ENCODE results near the gene GFRA1. TPM values are rescaled to one million over a fixed set of nuclear protein-coding genes. Genes with fewer than 3 reads are reported as not detected.

GFRA1 gene
- total RNA-seq, 2 experiments from 2014 or later = not detected

GRCh38 chr10:116281775-116282174 lies 8.8 kb upstream of the GFRA1 start:
- Histone ChIP-seq H3K4me2 (ENCODE audit: low read length) (no peak overlapping the region), H4K20me1 (ENCODE audit: insufficient read depth, low read length) (no peaks in the 10 kb centered on the region), H3K9me2 (ENCODE audit: insufficient read depth, low read length) (no peaks in the 10 kb centered on the region), H3K4me3 (ENCODE audit: low read depth, low read length, poor library complexity, severe bottlenecking) (no peak overlapping the region), H2AFZ (ENCODE audit: low read length) (no peak overlapping the region), H3K4me1 (ENCODE audit: insufficient read depth, low read length, poor library complexity, severe bottlenecking) (no peaks in the 10 kb centered on the region), H3K27ac (ENCODE audit: low read depth, low read length, poor library complexity, severe bottlenecking) (no peak overlapping the region), H3K79me2 (ENCODE audit: insufficient read depth, low read depth, low read length) (no peaks in the 10 kb centered on the region), H3K36me3 (ENCODE audit: insufficient read depth, low read length) (no peaks in the 10 kb centered on the region), H3K9me3 (ENCODE audit: low read length) (no peaks in the 10 kb centered on the region)
- TF ChIP-seq EZH2phosphoT487 (IDR thresholded peaks at IDR 0.05; ENCODE audit: borderline replicate concordance, low read depth, low read length) (no peak), CTCF (conservative IDR thresholded peaks at IDR 0.05; ENCODE audit: low read length) (no peak)
- intact Hi-C loops (cut with micrococcal nuclease; ENCODE audit: unreplicated experiment) = no loop called here
- BruUV-seq (replicated peaks) = no TSS peak
- POLR2A ChIA-PET = no interaction called here
- CTCF ChIA-PET (ENCODE audit: unreplicated experiment) = no interaction called here
- no peak for DNase-seq (ENCODE audit: low spot score)

GRCh38 chr10:116278846-116279245 lies 5.8 kb upstream of the GFRA1 start:
- no TSS peak for BruUV-seq (replicated peaks)
- TF ChIP-seq CTCF (conservative IDR thresholded peaks at IDR 0.05; ENCODE audit: low read length) (no peak), EZH2phosphoT487 (IDR thresholded peaks at IDR 0.05; ENCODE audit: borderline replicate concordance, low read depth, low read length) (no peak)
- Histone ChIP-seq H3K4me1 (ENCODE audit: insufficient read depth, low read length, poor library complexity, severe bottlenecking) (no peaks in the 10 kb centered on the region), H3K9me3 (ENCODE audit: low read length) (no peaks in the 10 kb centered on the region), H2AFZ (ENCODE audit: low read length) (no peak overlapping the region), H3K79me2 (ENCODE audit: insufficient read depth, low read depth, low read length) (no peaks in the 10 kb centered on the region), H3K9me2 (ENCODE audit: insufficient read depth, low read length) (no peaks in the 10 kb centered on the region), H3K36me3 (ENCODE audit: insufficient read depth, low read length) (no peaks in the 10 kb centered on the region), H3K4me2 (ENCODE audit: low read length) (no peak overlapping the region), H3K4me3 (ENCODE audit: low read depth, low read length, poor library complexity, severe bottlenecking) (no peak overlapping the region), H3K27ac (ENCODE audit: low read depth, low read length, poor library complexity, severe bottlenecking) (no peak overlapping the region), H4K20me1 (ENCODE audit: insufficient read depth, low read length) (no peaks in the 10 kb centered on the region)
- intact Hi-C loops (cut with micrococcal nuclease; ENCODE audit: unreplicated experiment) = no loop called here
- POLR2A ChIA-PET = no interaction called here
- DNase-seq (ENCODE audit: low spot score) = no peak
- CTCF ChIA-PET (ENCODE audit: unreplicated experiment) = no interaction called here

GRCh38 chr10:116276981-116277380 lies 4.0 kb upstream of the GFRA1 start:
- intact Hi-C loops (cut with micrococcal nuclease; ENCODE audit: unreplicated experiment) = no loop called here
- BruUV-seq (replicated peaks) = no TSS peak

More at GRCh38 chr10:116276981-116277380, 4.0 kb upstream of the GFRA1 start:
- POLR2A ChIA-PET = no interaction called here
- no peak for TF ChIP-seq CTCF (conservative IDR thresholded peaks at IDR 0.05; ENCODE audit: low read length)
- TF ChIP-seq EZH2phosphoT487 (IDR thresholded peaks at IDR 0.05; ENCODE audit: borderline replicate concordance, low read depth, low read length) = no peak
- DNase-seq (ENCODE audit: low spot score) = no peak
- no peaks in the 10 kb centered on the region for H4K20me1 ChIP-seq (ENCODE audit: insufficient read depth, low read length)
- H3K9me2 ChIP-seq (ENCODE audit: insufficient read depth, low read length) = no peaks in the 10 kb centered on the region
- no peaks in the 10 kb centered on the region for H3K79me2 ChIP-seq (ENCODE audit: insufficient read depth, low read depth, low read length)
- no peak overlapping the region for H3K4me2 ChIP-seq (ENCODE audit: low read length)
- no peaks in the 10 kb centered on the region for H3K36me3 ChIP-seq (ENCODE audit: insufficient read depth, low read length)
- CTCF ChIA-PET (ENCODE audit: unreplicated experiment) = interaction anchor here (0.6 kb wide), 1 partner anchor 1776 kb away, joined by 3 read pairs; no protein-coding TSS in a partner anchor
- H3K27ac ChIP-seq (ENCODE audit: low read depth, low read length, poor library complexity, severe bottlenecking) = no peak overlapping the region
- H3K4me3 ChIP-seq (ENCODE audit: low read depth, low read length, poor library complexity, severe bottlenecking) = no peak overlapping the region
- no peaks in the 10 kb centered on the region for H3K9me3 ChIP-seq (ENCODE audit: low read length)
- H3K4me1 ChIP-seq (ENCODE audit: insufficient read depth, low read length, poor library complexity, severe bottlenecking) = no peaks in the 10 kb centered on the region
- no peak overlapping the region for H2AFZ ChIP-seq (ENCODE audit: low read length)
